SK-N-SH (cell line): ENCODE measurements around the gene CHID1. TPM values are rescaled to one million over a fixed set of nuclear protein-coding genes. Genes with fewer than 3 reads are reported as not detected.

Experiments used
- CTCF ChIA-PET: fragments of 300-600, 350-600 bp; formaldehyde crosslinking; extraction: SDS; loops from one replicate; lab custom pipeline; 2021; lab: Yijun Ruan, JAX
- POLR2A ChIA-PET: fragments of 350-600 bp; sonication (Branson Sonifier 250); formaldehyde crosslinking; extraction: SDS; loops from one replicate; lab custom pipeline; 2020; ENCODE audit warnings: antibody characterized with exemption, inconsistent platforms; lab: Yijun Ruan, JAX
- DNase-seq: peaks from one replicate; pipeline ENCODE4 v3.0.0; 2012
- H2AFZ ChIP-seq: fragments of 200-600 bp; sonication (generic); 2 replicates; pipeline ENCODE4 v1.8.1; 2016; ENCODE audit warnings: antibody characterized with exemption, mild to moderate bottlenecking, low read depth
- H3F3A ChIP-seq: fragments of 200-600 bp; sonication (generic); replicated peaks from 2 replicates; pipeline ENCODE3; 2016; ENCODE audit warnings: antibody characterized with exemption, mild to moderate bottlenecking; ENCODE audit not compliant: insufficient read depth
- H3K27ac ChIP-seq, 2 experiments: fragments of 200-500 bp in 1 of 2; fragments of 200-600 bp in 1 of 2; sonication (Bioruptor generic) in 1 of 2; sonication (generic), shearing (Covaris generic) in 1 of 2; 2 replicates each; pipeline versions ENCODE4 v1.5.1 to v1.6.1; 2014 to 2016; ENCODE audit warnings: low read depth in 2 of 2, inconsistent platforms in 1 of 2, low read length in 1 of 2, mild to moderate bottlenecking in 1 of 2, mixed read lengths in 1 of 2
- H3K27me3 ChIP-seq: fragments of 200-600 bp; sonication (generic), shearing (Covaris generic); 2 replicates; pipeline ENCODE4 v1.6.1; 2016; ENCODE audit warnings: mixed run types; ENCODE audit not compliant: insufficient read depth
- H3K36me3 ChIP-seq, 2 experiments: fragments of 200-500 bp in 1 of 2; fragments of 200-600 bp in 1 of 2; sonication (Bioruptor generic) in 1 of 2; sonication (generic) in 1 of 2; replicated peaks in 1 of 2; 2 replicates each; pipeline versions ENCODE3 to v1.5.1; 2014 to 2016; ENCODE audit warnings: low read length in 1 of 2, mild to moderate bottlenecking in 1 of 2; ENCODE audit not compliant: insufficient read depth in 2 of 2, control insufficient read depth in 1 of 2
- H3K4me1 ChIP-seq, 2 experiments: fragments of 200-500 bp in 1 of 2; fragments of 200-600 bp in 1 of 2; sonication (Bioruptor generic) in 1 of 2; sonication (generic), shearing (Covaris generic) in 1 of 2; 2 replicates each; pipeline versions ENCODE4 v1.5.1 to v1.6.1; 2014 to 2016; ENCODE audit warnings: low read depth in 1 of 2, low read length in 1 of 2, mixed run types in 1 of 2; ENCODE audit not compliant: insufficient read depth in 2 of 2, control insufficient read depth in 1 of 2
- H3K4me2 ChIP-seq: fragments of 200-600 bp; sonication (generic), shearing (Covaris generic); 2 replicates; pipeline ENCODE4 v1.6.1; 2017; ENCODE audit warnings: mixed run types
- H3K4me3 ChIP-seq, 2 experiments: fragments of 200-500 bp in 1 of 2; fragments of 200-600 bp in 1 of 2; sonication (Bioruptor generic) in 1 of 2; sonication (generic), shearing (Covaris generic) in 1 of 2; 2 replicates each; pipeline versions ENCODE4 v1.5.1 to v1.8.1; 2014 to 2016; ENCODE audit warnings: low read depth in 2 of 2, inconsistent platforms in 1 of 2, low read length in 1 of 2, mild to moderate bottlenecking in 1 of 2, mixed read lengths in 1 of 2, moderate library complexity in 1 of 2
- H3K79me2 ChIP-seq: fragments of 200-600 bp; sonication (generic); 2 replicates; pipeline ENCODE4 v1.8.1; 2017; ENCODE audit warnings: mild to moderate bottlenecking; ENCODE audit not compliant: insufficient read depth
- H3K9ac ChIP-seq: fragments of 200-600 bp; sonication (generic); 2 replicates; pipeline ENCODE4 v1.6.1; 2017; ENCODE audit warnings: mixed run types
- H3K9me2 ChIP-seq: fragments of 200-600 bp; sonication (generic); 2 replicates; pipeline ENCODE4 v1.6.1; 2017; ENCODE audit warnings: mixed run types
- H3K9me3 ChIP-seq: fragments of 200-600 bp; sonication (generic); 2 replicates; pipeline ENCODE4 v1.6.1; 2017; ENCODE audit warnings: mixed run types, mild to moderate bottlenecking, moderate library complexity
- H4K20me1 ChIP-seq: fragments of 200-600 bp; sonication (generic); 2 replicates; pipeline ENCODE4 v1.6.1; 2017; ENCODE audit warnings: mild to moderate bottlenecking, mixed run types; ENCODE audit not compliant: insufficient read depth
- CHD2 ChIP-seq: fragments of 150-350 bp; IDR thresholded peaks from 2 replicates; pipeline ENCODE4 v1.6.1; 2018; ENCODE audit warnings: low read length; ENCODE audit not compliant: partially characterized antibody
- EZH2phosphoT487 ChIP-seq: fragments of 200-600 bp; sonication (generic); IDR thresholded peaks from 2 replicates; pipeline ENCODE4 v1.6.1; 2017; ENCODE audit warnings: low read depth, mixed run types, mild to moderate bottlenecking, antibody characterized with exemption, moderate library complexity, borderline replicate concordance
- FOSL2 ChIP-seq: IDR thresholded peaks from 2 replicates; pipeline ENCODE4 v1.4.0; 2012; ENCODE audit warnings: low read depth, mild to moderate bottlenecking, moderate library complexity, borderline replicate concordance
- FOXM1 ChIP-seq: IDR thresholded peaks from 2 replicates; pipeline ENCODE4 v1.4.0; 2012; ENCODE audit warnings: low read depth, mild to moderate bottlenecking
- GABPA ChIP-seq: IDR thresholded peaks from 2 replicates; pipeline ENCODE4 v1.4.0; 2012; ENCODE audit warnings: low read depth, mild to moderate bottlenecking
- JUND ChIP-seq: IDR thresholded peaks from 2 replicates; pipeline ENCODE4 v1.4.0; 2012
- MAX ChIP-seq: IDR thresholded peaks from 2 replicates; pipeline ENCODE4 v1.4.0; 2012; ENCODE audit warnings: low read depth
- MXI1 ChIP-seq: IDR thresholded peaks from 2 replicates; pipeline ENCODE4 v1.6.1; 2012; ENCODE audit warnings: mild to moderate bottlenecking, low read depth, low read length, improper control_type of control experiment
- NFIC ChIP-seq: IDR thresholded peaks from 2 replicates; pipeline ENCODE4 v1.4.0; 2012; ENCODE audit warnings: borderline replicate concordance
- NRF1 ChIP-seq: IDR thresholded peaks from 2 replicates; pipeline ENCODE4 v1.6.1; 2012; ENCODE audit warnings: low read depth, mild to moderate bottlenecking, low read length
- PBX3 ChIP-seq: IDR thresholded peaks from 2 replicates; pipeline ENCODE4; 2012
- RFX5 ChIP-seq: IDR thresholded peaks from 2 replicates; pipeline ENCODE4 v1.6.1; 2012; ENCODE audit warnings: mild to moderate bottlenecking, improper control_type of control experiment, low read length
- SMC3 ChIP-seq: IDR thresholded peaks from 2 replicates; pipeline ENCODE4 v1.6.1; 2012; ENCODE audit warnings: low read depth, low read length, improper control_type of control experiment
- TAF1 ChIP-seq: IDR thresholded peaks from 2 replicates; pipeline ENCODE4 v1.6.1; 2012; ENCODE audit warnings: low read depth, mild to moderate bottlenecking, low read length, moderate library complexity, borderline replicate concordance
- TEAD4 ChIP-seq: IDR thresholded peaks from 2 replicates; pipeline ENCODE4 v1.4.0; 2012; ENCODE audit warnings: mild to moderate bottlenecking, borderline replicate concordance; ENCODE audit not compliant: insufficient read depth
- USF1 ChIP-seq: IDR thresholded peaks from 2 replicates; pipeline ENCODE4 v1.4.0; 2012; ENCODE audit warnings: low read depth, borderline replicate concordance
- USF2 ChIP-seq: fragments of 150-350 bp; IDR thresholded peaks from 2 replicates; pipeline ENCODE4 v1.6.1; 2017; ENCODE audit warnings: antibody characterized with exemption, low read length, low read depth, borderline replicate concordance
- YY1 ChIP-seq: IDR thresholded peaks from 2 replicates; pipeline ENCODE4 v1.4.0; 2012; ENCODE audit warnings: low read depth, mild to moderate bottlenecking
- WGBS: methylation state at CpG from one replicate; pipeline ENCODE4 v1.1.6; 2017; ENCODE audit warnings: low lambda C conversion rate; 5-methylcytosine and 5-hydroxymethylcytosine counted together
- polyA plus RNA-seq, 3 experiments: library from polyadenylated mRNA; depleted of rRNA; stranded (reverse); fragments of >200 nt; gene quantifications; 2 replicates each; pipeline ENCODE4 v1.2.3, GENCODE V29; 2012

Gene CHID1
- polyA plus RNA-seq, 1 of the 3 experiments (the other 2 are of a cell fraction), result 231 TPM

- no peaks in the 10 kb centered on the region for H4K20me1 ChIP-seq
- H3K9me2 ChIP-seq, result no peaks in the 10 kb centered on the region
- no peaks in the 10 kb centered on the region for H3K9me3 ChIP-seq
- no peaks in the 10 kb centered on the region for H3K79me2 ChIP-seq
- H3K4me3 ChIP-seq, result no peak overlapping the region
- no peak overlapping the region for H3K9ac ChIP-seq
- TF ChIP-seq YY1 (no peak), USF1 (no peak), FOSL2 (no peak), TEAD4 (no peak), GABPA (no peak), CHD2 (no peak), PBX3 (no peak), USF2 (no peak), NRF1 (no peak), JUND (no peak), EZH2phosphoT487 (no peak), RFX5 (no peak), SMC3 (no peak), TAF1 (no peak), MXI1 (no peak), MAX (no peak), FOXM1 (no peak), NFIC (no peak)
- TF ChIP-seq, all 33 proteins: peak for 0
- H3K27me3 ChIP-seq, result no peaks in the 10 kb centered on the region
- H3K36me3 ChIP-seq, result no peaks in the 10 kb centered on the region
- POLR2A ChIA-PET, result no interaction called here
- H3K4me1 ChIP-seq, result peaks cover 0 to 4% of the 10 kb centered on the region in 2 experiments; a peak in 1 of 4 replicates
- no peaks in the 10 kb centered on the region for H3F3A ChIP-seq
- no peak for DNase-seq
- H3K27ac ChIP-seq, result no peak overlapping the region
- H2AFZ ChIP-seq, result no peak overlapping the region
- H3K4me2 ChIP-seq, result no peak overlapping the region
- WGBS, result 89% methylated on average over 7 of the region's 8 CpGs
- CTCF ChIA-PET, result interaction anchor here (0.6 to 0.8 kb wide), 2 partner anchors 134 to 483 kb away, joined by 3 read pairs; no protein-coding TSS in a partner anchor
Observed at GRCh38 chr11:917426-917825, 6.8 kb upstream of the CHID1 start.
